ENCODE data around the gene MAGI1. TPM values are rescaled to one million over a fixed set of nuclear protein-coding genes. Genes with fewer than 3 reads are reported as not detected.
A peak's percentile ranks its signal among the peaks of the same experiment; 100 is the strongest.

The MAGI1 gene
- total RNA-seq, 1 donor from 2014 or later = 49.8 TPM

- peak overlapping the region; percentile 18 for H3K4me3 Mint-ChIP-seq
- peaks cover 57% of the 10 kb centered on the region for H3K4me1 Mint-ChIP-seq
- no peaks in the 10 kb centered on the region for H3K27me3 Mint-ChIP-seq (ENCODE audit: low read depth)
- H3K27ac Mint-ChIP-seq (ENCODE audit: unreplicated experiment) = peak overlapping the region; percentile 36
- no peaks in the 10 kb centered on the region for H3K36me3 Mint-ChIP-seq (ENCODE audit: low read depth)
- no peaks in the 10 kb centered on the region for H3K9me3 Mint-ChIP-seq
- no peak for TF ChIP-seq CTCF (conservative IDR thresholded peaks at IDR 0.05)
- no peak for DNase-seq (ENCODE audit: low read depth, low spot score)
These were observed 361.2 kb downstream of the MAGI1 start for GRCh38 chr3:65677486-65678010.

GRCh38 chr3:65676580-65676979 lies 362.1 kb downstream of the MAGI1 start:
- Mint-ChIP-seq H3K9me3 (no peaks in the 10 kb centered on the region), H3K36me3 (ENCODE audit: low read depth) (no peaks in the 10 kb centered on the region), H3K27me3 (ENCODE audit: low read depth) (no peaks in the 10 kb centered on the region), H3K27ac (ENCODE audit: unreplicated experiment) (peak overlapping the region; percentile 61), H3K4me3 (peak overlapping the region; percentile 18), H3K4me1 (peaks cover 67% of the 10 kb centered on the region)
- no peak for DNase-seq (ENCODE audit: low read depth, low spot score)
- no peak for TF ChIP-seq CTCF (conservative IDR thresholded peaks at IDR 0.05)

GRCh38 chr3:65675011-65675410 lies 363.7 kb downstream of the MAGI1 start:
- no peak for TF ChIP-seq CTCF (conservative IDR thresholded peaks at IDR 0.05)
- H3K4me1 Mint-ChIP-seq = peaks cover 68% of the 10 kb centered on the region

GRCh38 chr3:65674226-65674625 lies 364.5 kb downstream of the MAGI1 start:
- no peak for TF ChIP-seq CTCF (conservative IDR thresholded peaks at IDR 0.05)
- no peak for DNase-seq (ENCODE audit: low read depth, low spot score)
- no peak overlapping the region for H3K4me3 Mint-ChIP-seq
- H3K9me3 Mint-ChIP-seq = no peaks in the 10 kb centered on the region
- H3K27me3 Mint-ChIP-seq (ENCODE audit: low read depth) = no peaks in the 10 kb centered on the region
- peaks cover 73% of the 10 kb centered on the region for H3K4me1 Mint-ChIP-seq
- no peak overlapping the region for H3K27ac Mint-ChIP-seq (ENCODE audit: unreplicated experiment)
- no peaks in the 10 kb centered on the region for H3K36me3 Mint-ChIP-seq (ENCODE audit: low read depth)

More at GRCh38 chr3:65675011-65675410, 363.7 kb downstream of the MAGI1 start:
- Mint-ChIP-seq H3K36me3 (ENCODE audit: low read depth) (no peaks in the 10 kb centered on the region), H3K27ac (ENCODE audit: unreplicated experiment) (no peak overlapping the region), H3K27me3 (ENCODE audit: low read depth) (no peaks in the 10 kb centered on the region), H3K4me3 (no peak overlapping the region), H3K9me3 (no peaks in the 10 kb centered on the region)
- no peak for DNase-seq (ENCODE audit: low read depth, low spot score)

- Mint-ChIP-seq H3K9me3 (no peaks in the 10 kb centered on the region), H3K4me1 (peaks cover 63% of the 10 kb centered on the region), H3K27me3 (ENCODE audit: low read depth) (no peaks in the 10 kb centered on the region), H3K4me3 (no peak overlapping the region), H3K36me3 (ENCODE audit: low read depth) (no peaks in the 10 kb centered on the region), H3K27ac (ENCODE audit: unreplicated experiment) (no peak overlapping the region)
- DNase-seq (ENCODE audit: low read depth, low spot score) = peak; percentile 62
- peak; percentile 92 for TF ChIP-seq CTCF (conservative IDR thresholded peaks at IDR 0.05)
These were observed 365.6 kb downstream of the MAGI1 start for GRCh38 chr3:65672871-65673815.

Data from neural crest cell (in vitro differentiated cells).